HG03045 (cell line): ENCODE measurements around the gene PRKAG2.
"Not testable (repeated sequence)": the region's sequence is repeated elsewhere in the genome, so short reads cannot be mapped to it uniquely, and the experiment has no call there.

Experiments used
- ATAC-seq: cut with Tn5 transposase; IDR thresholded peaks from one replicate; pipeline ENCODE4 v1.9.1; 2021; ENCODE audit warnings: mild to moderate bottlenecking, moderate library complexity; ENCODE audit not compliant: unreplicated experiment

The PRKAG2 gene

DNA sequence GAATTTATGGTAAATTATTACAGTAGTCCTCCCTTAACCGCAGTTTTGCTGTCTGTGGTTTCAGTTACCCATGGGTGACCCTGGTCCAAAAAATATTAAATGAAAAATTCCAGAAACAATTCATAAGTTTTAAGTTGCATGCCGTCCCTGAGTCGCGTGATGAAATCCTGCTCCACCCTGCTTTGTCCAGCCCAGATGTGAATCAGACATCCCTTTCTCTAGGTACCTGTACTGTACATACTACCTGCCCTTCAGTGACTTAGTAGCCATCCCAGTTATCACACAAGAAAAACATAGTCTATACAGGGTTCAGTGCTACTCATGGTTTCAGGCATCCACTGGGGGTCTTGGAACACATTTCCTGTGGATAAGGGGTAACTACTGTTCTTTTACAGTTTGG is 336.8 kb downstream of the PRKAG2 start:
- ATAC-seq = no peak

DNA sequence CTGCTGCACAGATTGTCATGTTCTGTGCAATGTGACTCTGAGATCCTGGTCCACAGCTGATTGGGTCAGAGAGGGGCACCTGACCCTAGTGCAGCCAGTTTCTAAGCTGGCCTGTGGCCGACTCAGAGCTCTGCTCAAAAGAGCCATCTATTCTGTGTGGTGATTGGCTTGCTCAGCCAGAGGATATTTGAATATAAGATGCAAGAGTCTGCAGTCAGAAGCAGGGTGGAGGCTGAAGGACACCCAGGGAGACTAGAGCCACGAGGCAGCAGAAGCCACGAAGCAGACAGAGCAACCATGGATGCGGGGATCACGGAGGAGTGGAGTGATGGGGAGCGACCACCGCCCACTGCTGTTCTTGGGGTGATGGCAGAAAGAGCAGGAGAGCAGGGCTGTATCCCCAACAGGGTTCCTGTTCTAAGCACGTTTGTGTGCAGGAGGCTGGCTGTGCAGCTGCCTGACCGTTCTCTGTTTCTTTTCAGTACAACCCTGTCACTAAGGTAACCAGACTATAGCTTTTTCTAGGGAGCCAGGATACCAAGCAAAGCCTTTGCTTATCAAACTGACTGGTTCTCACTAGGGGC is 337.7 kb downstream of the PRKAG2 start:
- ATAC-seq = peak; percentile 55

DNA sequence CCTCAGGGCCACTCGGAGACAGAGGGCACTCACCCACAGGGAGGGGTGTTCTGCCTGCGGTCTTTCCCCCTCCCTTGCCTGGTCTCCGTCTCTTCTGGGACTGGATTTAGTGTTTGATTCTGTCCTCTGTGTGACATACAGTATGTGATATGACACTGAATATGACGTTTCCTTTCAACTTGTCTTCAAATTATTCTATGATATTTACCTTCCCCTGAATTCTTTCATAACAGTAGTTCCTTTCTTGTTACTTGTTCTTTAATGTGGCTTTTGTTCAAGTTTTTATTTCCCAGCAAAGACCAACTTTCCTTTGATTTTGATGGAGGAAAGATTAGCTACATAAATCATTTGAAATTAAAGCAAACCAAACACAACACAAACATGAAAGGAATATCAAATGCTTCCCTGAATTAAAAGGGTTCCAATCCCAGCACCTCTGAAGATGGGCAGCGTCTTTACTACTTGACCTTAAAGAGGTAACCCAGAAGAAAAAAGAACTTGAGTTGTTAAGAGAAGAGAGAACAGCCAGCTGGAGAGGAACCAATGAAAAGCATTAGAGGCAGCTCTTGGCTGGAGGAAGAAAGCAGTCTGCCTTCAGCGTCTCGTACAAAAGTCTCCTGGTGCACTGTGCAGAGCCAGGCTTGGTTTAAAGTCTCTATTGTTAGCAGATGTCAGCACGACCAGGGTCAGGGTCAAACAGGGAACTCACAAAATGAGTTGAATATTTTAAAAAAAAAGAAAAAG is 338.9 kb downstream of the PRKAG2 start:
- ATAC-seq = no peak

DNA sequence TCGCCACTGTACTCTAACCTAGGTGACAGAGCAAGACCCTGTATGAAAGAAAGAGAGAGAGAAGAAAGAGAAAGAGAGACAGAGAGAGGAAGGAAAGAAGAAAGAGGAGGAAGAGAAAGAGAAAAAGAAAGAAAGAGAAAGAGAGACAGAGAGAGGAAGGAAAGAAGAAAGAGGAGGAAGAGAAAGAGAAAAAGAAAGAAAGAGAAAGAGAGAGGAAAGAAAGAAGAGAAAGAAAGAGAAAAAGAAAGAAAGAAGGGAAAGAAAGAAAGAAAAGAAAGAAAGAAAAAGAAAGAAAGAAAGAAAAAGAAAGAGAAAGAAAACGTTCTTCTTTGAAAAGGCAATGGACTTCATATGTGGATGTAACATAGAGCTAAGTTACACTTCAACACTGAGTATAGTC is 340.7 kb downstream of the PRKAG2 start:
- not testable (repeated sequence) for ATAC-seq

DNA sequence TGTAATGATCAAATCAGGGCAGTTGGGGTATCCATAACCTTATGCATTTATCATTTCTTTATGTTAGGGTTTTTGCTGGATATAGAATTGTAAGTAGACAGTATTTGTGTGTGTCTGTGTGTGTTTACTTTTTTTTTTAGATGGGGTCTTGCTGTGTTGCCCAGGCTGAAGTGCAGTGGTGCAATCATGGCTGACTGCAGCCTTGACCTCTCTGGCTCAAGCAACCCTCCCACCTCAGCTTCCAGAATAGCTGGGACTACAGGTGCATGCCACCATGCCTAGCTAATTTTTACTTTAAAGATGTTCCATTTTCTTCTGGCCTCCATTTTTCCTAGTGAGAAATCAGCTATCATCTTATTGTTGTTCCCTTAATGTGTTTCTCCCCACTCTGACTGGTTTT is 347.1 kb downstream of the PRKAG2 start:
- ATAC-seq = no peak

DNA sequence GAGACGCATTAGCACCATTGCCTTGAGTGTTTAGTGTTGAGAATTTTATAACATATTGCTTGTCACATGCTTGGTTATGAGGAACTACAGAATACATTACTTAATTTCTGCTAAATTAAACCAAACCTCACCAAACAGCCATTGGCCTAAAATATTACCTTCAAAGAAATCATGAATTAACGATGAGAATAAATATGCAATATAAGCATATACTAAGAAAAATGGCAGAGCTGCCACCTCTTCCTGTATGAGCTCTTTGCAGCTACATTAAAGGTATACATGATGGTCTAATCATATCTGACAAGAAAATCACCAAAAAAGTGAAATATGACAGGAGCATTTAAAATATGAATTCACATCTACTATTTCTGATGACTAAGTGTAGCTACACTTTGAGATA is 352.1 kb downstream of the PRKAG2 start:
- no peak for ATAC-seq

DNA sequence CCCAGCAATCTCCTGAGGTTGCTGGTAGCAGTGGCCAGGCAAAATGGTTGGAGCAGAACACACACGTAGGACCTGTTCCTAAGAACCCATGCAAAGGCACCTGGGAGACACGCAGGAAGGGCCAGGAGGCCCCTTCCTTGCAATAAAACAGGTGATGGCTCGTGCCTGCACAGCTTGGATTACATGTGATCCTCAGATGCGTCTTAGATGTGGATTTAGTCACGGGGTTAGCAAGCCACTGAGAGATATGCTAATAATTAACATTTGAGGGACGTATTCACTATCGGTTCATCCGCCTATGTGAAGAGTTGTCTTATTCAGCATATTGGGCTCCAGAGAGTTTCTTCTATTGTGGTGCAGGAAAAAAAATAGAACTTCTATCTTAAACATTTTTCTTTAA is 352.6 kb downstream of the PRKAG2 start:
- ATAC-seq = no peak

DNA sequence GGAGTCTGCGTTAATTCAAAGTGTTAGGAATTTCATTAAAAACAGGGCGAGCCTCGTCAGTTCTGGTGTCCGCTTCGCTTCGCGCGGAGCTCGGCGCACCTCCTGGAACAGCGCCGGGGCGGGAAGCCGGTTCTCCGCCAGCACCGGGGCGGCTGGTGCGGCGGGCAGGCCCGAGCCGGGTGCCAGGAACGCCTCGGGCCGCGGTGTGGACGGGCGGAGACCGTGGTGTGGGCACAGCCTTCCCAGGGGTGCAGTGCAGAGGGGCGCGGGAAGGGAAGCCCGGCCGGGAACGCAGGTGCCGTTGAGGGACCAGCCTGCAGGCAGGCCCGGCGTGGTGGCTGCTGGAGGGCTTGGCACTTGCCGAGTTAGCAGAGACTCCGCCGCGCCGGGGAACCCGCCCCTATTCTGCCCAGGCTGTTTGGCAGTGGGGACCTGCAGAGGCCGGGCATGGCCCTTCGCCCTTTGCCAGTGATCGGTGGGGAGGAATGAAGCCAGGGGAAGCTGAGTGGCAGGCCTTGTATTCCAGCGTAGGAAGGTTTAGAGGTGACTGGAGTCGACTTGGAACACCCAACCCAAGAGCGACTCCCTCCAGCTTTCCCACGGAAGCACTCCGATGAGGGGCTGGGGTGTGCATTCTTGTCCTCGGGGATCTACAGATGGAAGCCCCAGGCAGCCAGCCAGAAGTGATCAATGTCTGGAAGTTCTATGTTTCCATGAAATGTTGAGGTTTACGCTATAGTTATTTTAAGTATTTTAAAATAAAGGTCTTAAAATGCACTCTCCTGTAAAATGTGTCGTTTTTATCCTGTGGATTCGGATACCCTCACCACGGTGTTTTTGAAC is 356.3 kb downstream of the PRKAG2 start:
- no peak for ATAC-seq

DNA sequence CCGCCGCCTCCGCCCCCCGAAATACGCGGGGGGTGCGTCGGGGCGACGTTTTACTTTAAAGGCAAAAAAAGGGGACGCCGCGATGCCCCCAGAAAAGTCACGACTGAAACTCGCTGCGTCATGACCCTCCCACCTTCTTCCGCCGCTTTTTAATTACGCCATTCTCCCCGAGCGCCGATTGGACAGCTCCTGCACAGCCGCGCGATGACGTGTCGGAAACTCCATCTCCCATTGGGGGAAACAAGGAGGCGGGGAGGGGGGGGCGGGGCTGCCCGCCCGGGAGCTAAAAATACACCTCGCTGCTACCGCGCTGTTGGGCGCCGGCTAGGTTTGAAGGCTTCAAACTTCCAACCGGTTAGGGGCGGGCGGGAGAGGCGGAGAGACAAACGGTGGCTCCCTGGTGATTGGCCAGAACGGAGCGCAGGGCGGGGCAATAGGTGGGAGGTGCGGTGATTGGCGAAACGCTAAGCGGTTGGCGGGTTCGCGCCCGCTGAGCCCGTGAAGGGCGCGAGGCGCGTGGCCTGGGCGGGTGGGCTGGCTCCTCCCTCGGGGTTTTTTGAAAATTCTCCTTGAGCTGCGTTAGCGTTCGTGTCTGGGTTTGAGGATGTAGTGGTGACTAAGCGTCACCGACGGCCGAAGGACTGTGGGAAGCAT is 357.0 kb downstream of the PRKAG2 start, which contains the start of gene RHEB:
RHEB (minus strand) TSS at position 131 of the 654 bp plus-strand sequence. CDS start 384 bp downstream, outside the sequence.
- ATAC-seq = peak; percentile 82

DNA sequence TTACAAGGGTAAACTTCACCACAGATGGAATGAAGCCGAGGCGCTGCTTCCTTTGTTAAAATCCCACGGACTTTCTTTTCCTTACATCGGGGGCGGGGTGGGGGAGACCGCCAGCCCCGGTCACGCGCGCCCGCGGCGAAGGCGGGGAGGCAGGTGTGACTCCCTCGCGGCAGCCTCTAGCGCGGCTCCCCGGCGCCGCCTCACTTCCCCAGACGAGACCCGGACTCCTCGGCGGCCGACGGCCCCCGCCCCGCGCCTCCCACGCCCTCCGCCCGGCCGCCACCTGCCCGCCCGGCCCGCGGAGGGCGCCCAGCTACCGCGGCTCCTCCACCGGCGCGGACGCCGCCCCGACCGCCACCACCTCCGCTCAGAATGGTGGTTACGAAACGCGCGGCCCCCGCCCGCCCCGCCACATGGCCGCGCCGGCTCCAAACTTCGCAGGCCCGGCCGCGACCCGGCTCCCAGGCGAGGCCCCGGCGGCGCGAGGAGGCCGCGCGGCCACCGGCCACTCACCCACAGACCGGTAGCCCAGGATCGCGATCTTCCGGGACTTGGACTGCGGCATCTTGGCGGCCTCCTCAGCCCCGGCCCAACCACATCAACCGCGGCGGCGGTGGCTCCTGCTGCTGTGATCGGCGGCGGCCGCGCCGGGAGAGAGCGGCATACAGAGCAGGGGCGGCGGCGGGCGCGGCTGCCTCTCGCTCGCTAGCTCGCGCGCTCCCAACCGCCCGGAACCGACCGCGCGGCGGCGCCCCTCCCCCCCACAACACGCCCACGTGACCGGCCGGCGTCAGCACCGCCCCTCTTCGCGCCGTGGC is 357.8 kb downstream of the PRKAG2 start:
- peak; percentile 59 for ATAC-seq

DNA sequence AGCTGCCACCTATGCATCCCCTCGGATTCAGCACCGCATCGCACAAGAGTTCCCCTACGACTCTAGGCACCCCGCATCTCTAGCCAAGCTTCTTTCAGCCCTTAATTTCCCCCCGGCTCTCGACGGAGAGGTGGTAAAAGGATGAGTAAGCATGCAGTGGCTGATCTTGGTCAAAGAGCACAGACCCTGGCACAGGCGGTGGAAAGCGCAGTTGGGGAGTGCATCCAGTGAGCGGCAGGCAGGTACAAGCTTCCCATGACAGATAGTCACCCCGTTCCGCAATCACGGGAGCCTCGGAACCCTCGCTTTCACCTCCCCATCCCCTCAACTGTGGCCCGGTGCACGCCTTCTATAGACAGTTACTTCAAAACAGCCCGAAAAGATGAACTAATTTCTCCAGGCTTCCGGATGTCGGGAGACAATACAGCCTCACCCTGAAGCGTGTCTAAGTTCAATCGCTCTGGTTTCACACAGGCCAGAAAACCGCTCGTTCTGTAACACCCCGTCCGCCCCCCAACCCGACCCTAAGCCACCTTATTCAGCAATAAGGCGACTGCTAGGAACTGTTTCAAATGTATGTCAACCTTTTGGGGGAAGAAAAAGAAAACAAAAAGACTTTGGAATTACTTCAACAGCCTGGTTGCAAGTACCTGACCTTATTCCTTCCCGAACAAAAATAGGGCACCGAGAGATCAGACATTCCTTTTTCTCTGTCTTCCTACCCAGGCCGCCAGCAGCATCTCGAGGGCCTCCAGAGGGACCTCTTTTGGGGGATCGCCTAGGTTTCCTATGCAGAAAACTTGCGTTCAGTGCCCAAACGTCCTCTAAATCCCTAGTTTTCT is 358.6 kb downstream of the PRKAG2 start:
- ATAC-seq = no peak

DNA sequence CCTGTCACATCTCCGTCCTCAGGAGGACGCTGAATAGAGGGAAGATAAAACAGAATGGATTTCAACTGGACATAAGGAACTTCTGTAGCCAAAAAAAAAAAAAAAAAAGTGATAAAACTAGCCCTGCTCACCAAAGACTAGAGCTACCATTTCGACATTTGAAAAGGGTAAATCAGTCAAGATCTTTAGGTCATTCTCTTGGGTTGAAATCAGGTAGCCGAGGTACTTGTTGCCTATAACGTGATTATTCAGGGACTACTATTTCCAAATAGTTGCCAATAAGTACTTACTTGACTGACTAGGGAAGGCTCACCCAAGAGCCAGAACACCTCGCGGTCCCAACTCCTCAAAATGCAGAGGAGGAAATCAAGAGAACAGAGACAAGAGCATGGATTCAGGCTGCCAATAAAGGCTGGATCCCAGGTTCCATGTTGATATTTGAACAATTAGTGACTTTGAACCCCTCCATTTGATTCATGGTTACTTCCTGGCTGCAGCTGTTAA is 359.3 kb downstream of the PRKAG2 start:
- ATAC-seq = no peak

DNA sequence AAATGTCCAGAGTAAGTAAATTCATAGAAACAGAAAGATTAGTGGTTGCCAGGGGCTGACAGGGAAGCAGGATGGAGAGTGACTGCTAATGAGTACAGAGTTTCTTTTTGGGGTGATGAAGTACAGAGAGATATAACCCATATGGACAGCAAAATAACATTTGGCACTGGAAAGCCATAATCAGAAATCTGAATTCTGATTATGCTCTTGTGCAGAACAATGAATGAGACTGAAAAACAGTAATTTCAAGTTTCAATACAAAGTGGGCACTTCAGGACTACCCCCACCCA is 361.7 kb downstream of the PRKAG2 start:
- ATAC-seq = no peak

DNA sequence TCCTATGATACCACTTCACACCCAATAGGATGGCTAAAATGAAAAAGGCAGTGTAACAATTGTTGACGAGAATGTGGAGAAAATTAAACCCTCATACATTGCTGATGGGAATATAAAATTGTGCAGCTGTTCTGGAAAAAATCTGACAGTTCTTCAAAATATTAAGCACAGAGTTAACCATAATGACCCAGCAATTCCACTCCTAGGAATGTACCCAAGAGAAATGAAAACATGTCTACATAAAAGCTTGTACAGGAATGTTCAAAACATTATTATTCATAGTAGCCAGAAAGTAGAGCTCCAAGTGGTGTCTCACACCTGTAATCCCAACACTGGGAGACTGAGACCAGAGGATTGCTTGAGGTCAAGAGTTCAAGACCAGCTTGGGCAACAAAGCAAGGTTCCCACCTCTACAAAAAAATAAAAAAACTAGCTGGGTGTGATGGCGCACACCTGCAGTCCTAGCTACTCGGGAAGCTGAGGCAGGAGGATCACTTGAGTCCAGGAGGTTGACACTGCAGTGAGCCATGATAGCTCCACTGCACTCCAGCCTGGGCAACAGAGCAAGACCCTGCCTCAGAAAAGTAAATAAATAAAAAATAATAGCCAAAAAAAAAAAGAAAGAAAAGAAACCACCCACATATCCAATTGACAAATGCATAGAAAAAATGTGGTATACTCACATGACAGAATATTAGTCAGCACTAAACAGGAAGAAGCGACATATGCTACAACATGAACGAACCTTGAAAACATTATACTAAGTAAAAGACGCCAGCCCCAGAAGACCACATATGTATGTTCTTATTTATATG is 362.2 kb downstream of the PRKAG2 start:
- ATAC-seq = no peak

DNA sequence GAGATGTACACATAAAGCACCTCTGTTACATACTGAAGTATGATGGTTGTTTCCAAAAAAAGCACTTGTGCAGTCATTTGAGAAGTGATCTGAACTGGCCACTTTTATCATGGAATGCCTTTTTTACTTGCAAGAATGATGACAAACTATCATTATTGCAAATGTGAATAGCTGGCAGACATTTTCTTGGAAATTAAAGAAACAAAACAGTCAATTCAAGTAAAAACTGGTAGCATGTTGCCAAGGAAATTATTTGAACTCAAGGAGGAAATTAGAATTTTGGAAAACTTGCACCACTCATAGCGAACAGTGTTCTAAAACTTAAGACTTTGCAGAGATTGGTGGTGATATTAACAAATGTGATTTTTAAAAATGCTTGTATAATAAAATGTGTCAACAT is 363.8 kb downstream of the PRKAG2 start:
- no peak for ATAC-seq

DNA sequence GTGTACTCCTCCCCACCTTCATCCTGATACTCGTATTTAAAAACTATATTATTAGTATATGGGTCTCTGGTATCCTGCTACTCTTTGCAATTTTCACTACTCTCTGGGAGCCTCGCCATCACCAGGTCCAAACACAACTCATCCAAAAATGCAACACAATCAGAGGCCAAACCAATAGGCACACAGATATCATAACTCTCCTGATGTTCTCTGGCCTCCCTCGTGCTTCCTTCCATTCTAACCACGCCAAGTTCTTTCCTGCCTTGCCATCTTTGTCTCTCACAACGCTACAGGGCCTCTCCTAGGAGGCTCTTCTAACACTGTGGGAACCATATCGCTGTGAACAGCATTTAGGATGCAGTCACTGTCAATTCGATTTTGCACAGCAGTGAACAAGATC is 364.6 kb downstream of the PRKAG2 start:
- ATAC-seq = no peak

DNA sequence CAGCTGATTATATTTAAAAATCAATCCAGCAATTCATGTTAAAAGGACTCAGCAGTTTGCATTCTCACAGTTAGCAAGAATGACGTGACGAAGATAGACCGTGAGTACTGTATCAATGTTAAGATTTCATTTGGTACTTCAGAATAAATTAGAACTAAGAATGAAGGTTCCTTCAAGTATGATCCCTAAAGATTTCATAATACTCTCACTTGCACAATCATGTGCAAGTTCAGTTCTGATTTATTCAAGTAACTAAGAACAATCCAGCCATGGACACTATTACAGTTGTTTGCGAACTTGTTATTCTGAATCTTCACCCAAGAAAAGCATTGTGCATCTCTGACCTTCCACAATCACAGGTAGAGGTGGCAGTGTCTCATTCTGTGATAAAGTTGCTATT is 365.0 kb downstream of the PRKAG2 start:
- ATAC-seq = no peak

DNA sequence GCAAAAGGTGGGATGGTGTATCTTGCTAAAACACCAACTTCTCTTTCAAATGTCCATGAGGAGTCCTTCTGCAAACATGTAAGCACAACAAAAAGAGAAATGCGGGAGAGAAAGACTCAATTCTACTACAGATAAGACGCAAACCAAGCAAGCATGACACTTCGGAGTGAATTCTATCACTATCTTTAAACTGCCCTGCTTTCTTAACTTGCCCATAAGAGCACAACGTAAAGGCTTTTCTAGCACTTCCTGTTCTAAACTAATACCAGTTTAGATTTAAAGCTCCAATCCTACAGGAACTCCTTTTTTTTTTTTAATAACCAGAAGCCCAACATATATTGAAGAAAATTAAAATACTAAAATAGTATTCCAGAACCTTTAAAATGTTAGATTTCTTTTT is 365.6 kb downstream of the PRKAG2 start:
- ATAC-seq = no peak
